MCF 10A (cell line): ENCODE results near the gene FAM171A1. TPM values are rescaled to one million over a fixed set of nuclear protein-coding genes. Genes with fewer than 3 reads are reported as not detected.

Source experiments
- BruUV-seq: library from RNA; stranded (reverse); fragments of 400-500 nt; replicated peaks from 2 replicates; lab custom pipeline; 2021; lab: Mats Ljungman, UMichigan
- CTCF ChIA-PET: fragments of 300-600 bp; sonication (Branson Sonifier 250); formaldehyde crosslinking; extraction: SDS; loops from one replicate; lab custom pipeline; 2021; ENCODE audit warnings: antibody characterized with exemption, inconsistent platforms; lab: Yijun Ruan, JAX
- POLR2A ChIA-PET: fragments of 300-600, 350-650 bp; sonication (Branson Sonifier 250); formaldehyde crosslinking; extraction: SDS; loops from one replicate; lab custom pipeline; 2020; ENCODE audit warnings: antibody characterized with exemption, inconsistent platforms; lab: Yijun Ruan, JAX
- DNase-seq: peaks from one replicate; pipeline ENCODE4 v3.0.0-alpha.2; 2018; ENCODE audit not compliant: unreplicated experiment
- H3K27ac Mint-ChIP-seq: one replicate; pipeline ENCODE4 v1.8.0; 2022; ENCODE audit warnings: mild to moderate bottlenecking, low read depth, mixed read lengths; ENCODE audit not compliant: unreplicated experiment
- H3K27me3 Mint-ChIP-seq: one replicate; pipeline ENCODE4 v1.8.0; 2022; ENCODE audit warnings: mixed read lengths; ENCODE audit not compliant: insufficient read depth, unreplicated experiment
- H3K36me3 Mint-ChIP-seq: one replicate; pipeline ENCODE4 v1.8.0; 2022; ENCODE audit warnings: mild to moderate bottlenecking, moderate library complexity, mixed read lengths; ENCODE audit not compliant: insufficient read depth, unreplicated experiment
- H3K4me1 Mint-ChIP-seq: one replicate; pipeline ENCODE4 v1.8.0; 2022; ENCODE audit warnings: mixed read lengths; ENCODE audit not compliant: insufficient read depth, unreplicated experiment
- H3K4me3 Mint-ChIP-seq: one replicate; pipeline ENCODE4 v1.8.0; 2022; ENCODE audit warnings: mild to moderate bottlenecking, moderate library complexity, mixed read lengths; ENCODE audit not compliant: unreplicated experiment
- H3K9me3 Mint-ChIP-seq: one replicate; pipeline ENCODE4 v1.8.0; 2022; ENCODE audit warnings: mixed read lengths; ENCODE audit not compliant: unreplicated experiment
- intact Hi-C: fragments of 100-400 bp; cut with micrococcal nuclease; formaldehyde crosslinking; loops from 2 replicates; pipeline ENCODE4 v1.14.1; 2022
- total RNA-seq: library from RNA; stranded (reverse); gene quantifications from 2 replicates; pipeline ENCODE4 v1.2.3, GENCODE V29; 2022
- TF ChIP-seq, protein P1 (sequence below): fragments of 200-600 bp; IDR thresholded peaks from one replicate; pipeline ENCODE4 v1.8.0; 2022; ENCODE audit warnings: antibody characterized with exemption, mild to moderate bottlenecking; ENCODE audit not compliant: unreplicated experiment

The FAM171A1 gene
- total RNA-seq, 1 experiment from 2014 or later = 9.3 TPM

GRCh38 chr10:15241306-15241705, 129.8 kb downstream of the FAM171A1 start:
- no peak overlapping the region for H3K27ac Mint-ChIP-seq
- no peaks in the 10 kb centered on the region for H3K27me3 Mint-ChIP-seq
- intact Hi-C loops = no loop called here
- H3K9me3 Mint-ChIP-seq = no peaks in the 10 kb centered on the region
- H3K4me1 Mint-ChIP-seq = no peaks in the 10 kb centered on the region
- no peak overlapping the region for H3K4me3 Mint-ChIP-seq
- no TSS peak for BruUV-seq
- TF ChIP-seq, protein P1, sequence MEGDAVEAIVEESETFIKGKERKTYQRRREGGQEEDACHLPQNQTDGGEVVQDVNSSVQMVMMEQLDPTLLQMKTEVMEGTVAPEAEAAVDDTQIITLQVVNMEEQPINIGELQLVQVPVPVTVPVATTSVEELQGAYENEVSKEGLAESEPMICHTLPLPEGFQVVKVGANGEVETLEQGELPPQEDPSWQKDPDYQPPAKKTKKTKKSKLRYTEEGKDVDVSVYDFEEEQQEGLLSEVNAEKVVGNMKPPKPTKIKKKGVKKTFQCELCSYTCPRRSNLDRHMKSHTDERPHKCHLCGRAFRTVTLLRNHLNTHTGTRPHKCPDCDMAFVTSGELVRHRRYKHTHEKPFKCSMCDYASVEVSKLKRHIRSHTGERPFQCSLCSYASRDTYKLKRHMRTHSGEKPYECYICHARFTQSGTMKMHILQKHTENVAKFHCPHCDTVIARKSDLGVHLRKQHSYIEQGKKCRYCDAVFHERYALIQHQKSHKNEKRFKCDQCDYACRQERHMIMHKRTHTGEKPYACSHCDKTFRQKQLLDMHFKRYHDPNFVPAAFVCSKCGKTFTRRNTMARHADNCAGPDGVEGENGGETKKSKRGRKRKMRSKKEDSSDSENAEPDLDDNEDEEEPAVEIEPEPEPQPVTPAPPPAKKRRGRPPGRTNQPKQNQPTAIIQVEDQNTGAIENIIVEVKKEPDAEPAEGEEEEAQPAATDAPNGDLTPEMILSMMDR = no peak
- H3K36me3 Mint-ChIP-seq = no peaks in the 10 kb centered on the region
- ChIA-PET POLR2A (no interaction called here), CTCF (interaction anchor here (0.6 to 1.2 kb wide), 2 partner anchors 31 to 44 kb away, joined by 3 to 4 read pairs; no protein-coding TSS in a partner anchor)
- DNase-seq = no peak

- intact Hi-C loops = no loop called here
- H3K9me3 Mint-ChIP-seq = no peaks in the 10 kb centered on the region
- no peak overlapping the region for H3K4me3 Mint-ChIP-seq
- no peak for DNase-seq
- no peaks in the 10 kb centered on the region for H3K27me3 Mint-ChIP-seq
- H3K27ac Mint-ChIP-seq = no peak overlapping the region
- TF ChIP-seq, protein P1 = no peak
- no TSS peak for BruUV-seq
- CTCF ChIA-PET = no interaction called here
- no peaks in the 10 kb centered on the region for H3K4me1 Mint-ChIP-seq
- H3K36me3 Mint-ChIP-seq = no peaks in the 10 kb centered on the region
- POLR2A ChIA-PET = interaction anchor here (1.0 kb wide), 1 partner anchor 9 kb away, joined by 4 read pairs; no protein-coding TSS in a partner anchor
Measured at GRCh38 chr10:15238555-15239335, 132.3 kb downstream of the FAM171A1 start.

- intact Hi-C loops = no loop called here
- Mint-ChIP-seq H3K9me3 (no peaks in the 10 kb centered on the region), H3K27me3 (no peaks in the 10 kb centered on the region), H3K27ac (no peak overlapping the region), H3K4me1 (no peaks in the 10 kb centered on the region), H3K4me3 (no peak overlapping the region), H3K36me3 (no peaks in the 10 kb centered on the region)
- BruUV-seq = no TSS peak
- POLR2A ChIA-PET = no interaction called here
- CTCF ChIA-PET = interaction anchor here (0.5 to 1.0 kb wide), 2 partner anchors 17 to 57 kb away, joined by 3 read pairs; no protein-coding TSS in a partner anchor
- no peak for DNase-seq
- TF ChIP-seq, protein P1 = no peak
Measured at GRCh38 chr10:15237351-15237750, 133.7 kb downstream of the FAM171A1 start.

GRCh38 chr10:15236340-15236739, 134.7 kb downstream of the FAM171A1 start:
- intact Hi-C loops = no loop called here
- H3K27me3 Mint-ChIP-seq = no peaks in the 10 kb centered on the region
- POLR2A ChIA-PET = no interaction called here
- BruUV-seq = no TSS peak
- H3K4me1 Mint-ChIP-seq = no peaks in the 10 kb centered on the region
- H3K36me3 Mint-ChIP-seq = no peaks in the 10 kb centered on the region
- no peak overlapping the region for H3K27ac Mint-ChIP-seq
- CTCF ChIA-PET = no interaction called here
- TF ChIP-seq, protein P1 = no peak
- H3K4me3 Mint-ChIP-seq = no peak overlapping the region
- no peak for DNase-seq
- H3K9me3 Mint-ChIP-seq = no peaks in the 10 kb centered on the region
